CD4-positive, CD25-positive, alpha-beta regulatory T cell (primary cell): ENCODE measurements around the gene G3BP2. TPM values are rescaled to one million over a fixed set of nuclear protein-coding genes. Genes with fewer than 3 reads are reported as not detected.
A peak's percentile ranks its signal among the peaks of the same experiment; 100 is the strongest.

Experiments used
- ATAC-seq, 2 donors: fragments of 150-1000 bp; cut with Tn5 transposase; one replicate each; pipeline ENCODE4 v1.10.0; 2021; ENCODE audit warnings: low read depth in 2 of 2, moderate number of reproducible peaks in 2 of 2, moderate library complexity in 1 of 2
- DNase-seq, 3 donors: peaks; one replicate each; pipeline versions ENCODE4 v3.0.0 to v3.0.0-alpha.2; 2012 to 2022; ENCODE audit warnings: mixed read lengths in 1 of 3
- H3K27ac ChIP-seq: one replicate; pipeline ENCODE4 v1.7.0; 2013; ENCODE audit warnings: mild to moderate bottlenecking, low read length; ENCODE audit not compliant: insufficient read depth, poor library complexity, severe bottlenecking
- H3K27me3 ChIP-seq: one replicate; pipeline ENCODE4 v1.7.0; 2013; ENCODE audit warnings: low read length; ENCODE audit not compliant: control insufficient read depth, insufficient read depth
- H3K36me3 ChIP-seq: one replicate; pipeline ENCODE4 v1.7.0; 2013; ENCODE audit warnings: mild to moderate bottlenecking, low read length, moderate library complexity; ENCODE audit not compliant: control insufficient read depth, insufficient read depth
- H3K4me1 ChIP-seq: 2 replicates; pipeline ENCODE4 v1.7.0; 2013; ENCODE audit warnings: mild to moderate bottlenecking, low read length; ENCODE audit not compliant: insufficient read depth, control insufficient read depth, poor library complexity, severe bottlenecking
- H3K4me3 ChIP-seq: one replicate; pipeline ENCODE4 v1.7.0; 2013; ENCODE audit warnings: low read depth, mild to moderate bottlenecking, low read length, moderate library complexity
- H3K9me3 ChIP-seq, 2 experiments: 1 replicate in 1 of 2; 2 replicates in 1 of 2; pipeline ENCODE4 v1.7.0; 2013; ENCODE audit warnings: low read length in 2 of 2, mild to moderate bottlenecking in 1 of 2, moderate library complexity in 1 of 2; ENCODE audit not compliant: control insufficient read depth in 2 of 2
- H3K27ac Mint-ChIP-seq, 3 donors: one replicate each; pipeline ENCODE4 v1.8.0; 2020 to 2022; ENCODE audit warnings: mild to moderate bottlenecking in 3 of 3, mixed read lengths in 3 of 3, moderate library complexity in 2 of 3
- H3K27me3 Mint-ChIP-seq: one replicate; pipeline ENCODE4 v1.8.0; 2022; ENCODE audit warnings: mild to moderate bottlenecking, mixed read lengths
- H3K36me3 Mint-ChIP-seq: one replicate; pipeline ENCODE4 v1.8.0; 2020; ENCODE audit warnings: mixed read lengths
- H3K4me1 Mint-ChIP-seq, 4 donors: one replicate each; pipeline ENCODE4 v1.8.0; 2020 to 2022; ENCODE audit warnings: mixed read lengths in 4 of 4, mild to moderate bottlenecking in 1 of 4
- H3K4me3 Mint-ChIP-seq, 4 donors: one replicate each; pipeline ENCODE4 v1.8.0; 2020 to 2022; ENCODE audit warnings: mild to moderate bottlenecking in 4 of 4, mixed read lengths in 4 of 4, moderate library complexity in 3 of 4
- H3K9me3 Mint-ChIP-seq, 7 donors: one replicate each; pipeline ENCODE4 v1.8.0; 2020 to 2022; ENCODE audit warnings: mixed read lengths in 7 of 7, mild to moderate bottlenecking in 3 of 7, moderate library complexity in 2 of 7
- polyA plus RNA-seq, 4 donors: library from polyadenylated mRNA; unstranded; fragments of 300-500 nt; fragmentation: Illumina TruSeq; gene quantifications; one replicate each; pipeline ENCODE4 v1.2.3, GENCODE V29; 2021
- total RNA-seq: library from RNA; stranded (reverse); gene quantifications from one replicate; pipeline ENCODE4 v1.2.3, GENCODE V29; 2022

Gene G3BP2
- total and polyA plus RNA-seq, 5 donors from 2014 or later = 101 to 300 (median 122) TPM

- no peak for DNase-seq
Measured at GRCh38 chr4:75714011-75714410, 40.8 kb upstream of the G3BP2 start.

GRCh38 chr4:75710246-75710645 is 37.0 kb upstream of the G3BP2 start:
- ATAC-seq (no peak), DNase-seq (no peak)
- Histone ChIP-seq H3K27me3 (no peaks in the 10 kb centered on the region), H3K9me3 (no peaks in the 10 kb centered on the region), H3K27ac (no peak overlapping the region), H3K4me3 (no peak overlapping the region), H3K36me3 (no peaks in the 10 kb centered on the region), H3K4me1 (no peaks in the 10 kb centered on the region)
- Mint-ChIP-seq H3K9me3 (no peaks in the 10 kb centered on the region), H3K27ac (peak overlapping the region in 1 of 3 donors; percentile 57), H3K27me3 (no peaks in the 10 kb centered on the region), H3K4me3 (no peak overlapping the region), H3K36me3 (no peaks in the 10 kb centered on the region), H3K4me1 (peaks cover 5 to 16% (median 10%) of the 10 kb centered on the region in 4 donors)

More at GRCh38 chr4:75714011-75714410, 40.8 kb upstream of the G3BP2 start:
- no peak overlapping the region for H3K27ac Mint-ChIP-seq
- no peaks in the 10 kb centered on the region for H3K27me3 Mint-ChIP-seq
- H3K4me1 ChIP-seq = no peaks in the 10 kb centered on the region
- no peak overlapping the region for H3K4me3 ChIP-seq
- H3K27me3 ChIP-seq = no peaks in the 10 kb centered on the region
- H3K4me3 Mint-ChIP-seq = no peak overlapping the region
- ATAC-seq = no peak
- H3K27ac ChIP-seq = no peak overlapping the region
- no peaks in the 10 kb centered on the region for H3K36me3 ChIP-seq
- peaks cover 11% of the 10 kb centered on the region for H3K36me3 Mint-ChIP-seq
- H3K4me1 Mint-ChIP-seq = peaks cover 5 to 17% (median 11%) of the 10 kb centered on the region in 4 donors
- no peaks in the 10 kb centered on the region for H3K9me3 Mint-ChIP-seq
- no peaks in the 10 kb centered on the region for H3K9me3 ChIP-seq

DNA sequence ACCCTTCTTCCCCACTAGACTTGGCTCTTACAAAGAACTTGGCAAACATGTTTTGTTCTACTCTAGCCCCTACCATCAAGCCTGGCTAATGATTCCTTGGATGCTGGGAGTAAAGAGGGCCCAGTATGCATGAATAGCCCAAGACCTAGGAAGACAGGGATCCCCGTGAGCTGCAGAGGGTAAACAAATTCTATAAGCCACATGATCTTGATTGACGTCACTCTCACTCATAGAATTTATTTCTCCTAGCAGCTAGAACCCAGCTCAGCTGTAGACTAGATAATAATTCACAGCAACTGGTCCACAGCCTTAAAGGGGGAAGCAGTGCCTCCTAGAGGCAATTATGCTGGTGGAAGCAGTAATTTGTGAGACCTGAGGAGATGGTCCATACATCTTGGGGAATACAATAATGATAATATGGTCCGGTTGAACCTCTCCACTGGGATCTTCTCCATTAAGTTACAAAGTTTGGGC is 35.0 kb upstream of the G3BP2 start:
- H3K36me3 Mint-ChIP-seq = no peaks in the 10 kb centered on the region
- Histone ChIP-seq H3K36me3 (no peaks in the 10 kb centered on the region), H3K9me3 (no peaks in the 10 kb centered on the region), H3K27ac (no peak overlapping the region), H3K4me3 (no peak overlapping the region), H3K4me1 (no peaks in the 10 kb centered on the region), H3K27me3 (no peaks in the 10 kb centered on the region)
- H3K27me3 Mint-ChIP-seq = no peaks in the 10 kb centered on the region
- ATAC-seq (peak; percentile 80 to 85), DNase-seq (peak in 2 of 3 donors; percentile 42 to 70)
- H3K4me1 Mint-ChIP-seq = peaks cover 2 to 10% (median 7%) of the 10 kb centered on the region in 4 donors
- no peaks in the 10 kb centered on the region for H3K9me3 Mint-ChIP-seq
- H3K27ac Mint-ChIP-seq = peak overlapping the region in 1 of 3 donors; percentile 38
- H3K4me3 Mint-ChIP-seq = no peak overlapping the region

DNA sequence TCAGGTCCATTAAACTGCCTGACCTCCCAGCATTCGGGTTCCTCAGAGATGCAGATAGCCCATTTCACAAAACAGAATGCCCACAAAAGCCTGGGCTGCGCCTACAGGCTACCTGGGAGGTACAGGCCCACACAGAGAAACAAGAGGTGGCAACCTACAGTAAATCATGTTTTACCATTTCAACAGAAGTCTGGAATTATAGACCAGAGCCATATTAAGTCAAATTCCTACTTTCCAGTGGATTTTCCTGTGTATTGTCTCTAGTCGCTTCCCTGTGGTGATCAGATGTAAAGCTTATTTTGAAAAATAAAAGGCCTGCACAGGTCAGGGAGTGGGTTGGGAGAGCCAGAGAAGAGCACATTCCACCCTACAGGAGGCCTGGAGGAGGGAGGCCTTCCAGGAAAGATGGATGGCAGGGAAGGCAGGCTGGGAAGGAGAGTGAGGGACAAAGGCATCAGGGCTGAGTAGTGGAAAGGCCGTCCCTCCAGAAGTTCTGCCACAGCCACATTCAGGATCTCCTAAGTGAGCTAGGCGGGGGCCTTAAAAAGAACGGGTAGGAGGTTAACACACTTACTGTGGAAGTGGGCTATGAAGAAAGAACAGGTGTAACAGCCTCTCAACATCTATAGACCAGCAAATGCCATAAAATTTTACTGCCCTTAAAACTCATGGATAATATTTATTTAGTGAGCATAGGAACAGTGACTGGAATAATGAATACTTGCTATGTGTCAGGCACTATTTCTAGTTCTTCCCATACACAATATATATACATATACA is 32.2 kb upstream of the G3BP2 start:
- Histone ChIP-seq H3K27me3 (no peaks in the 10 kb centered on the region), H3K4me1 (no peaks in the 10 kb centered on the region), H3K36me3 (no peaks in the 10 kb centered on the region), H3K9me3 (no peaks in the 10 kb centered on the region), H3K4me3 (no peak overlapping the region), H3K27ac (no peak overlapping the region)
- Mint-ChIP-seq H3K27me3 (no peaks in the 10 kb centered on the region), H3K27ac (no peak overlapping the region), H3K36me3 (no peaks in the 10 kb centered on the region), H3K4me1 (peaks cover 0 to 8% (median 4%) of the 10 kb centered on the region in 4 donors), H3K4me3 (no peak overlapping the region), H3K9me3 (no peaks in the 10 kb centered on the region)
- DNase-seq (no peak), ATAC-seq (no peak)

GRCh38 chr4:75702919-75703411 is 29.8 kb upstream of the G3BP2 start:
- H3K27me3 ChIP-seq = no peaks in the 10 kb centered on the region
- peaks cover 11 to 21% (median 16%) of the 10 kb centered on the region in 4 donors for H3K4me1 Mint-ChIP-seq
- H3K27ac Mint-ChIP-seq = peak overlapping the region in 1 of 3 donors; percentile 14
- H3K36me3 ChIP-seq = no peaks in the 10 kb centered on the region
- no peaks in the 10 kb centered on the region for H3K27me3 Mint-ChIP-seq
- no peaks in the 10 kb centered on the region for H3K9me3 ChIP-seq
- H3K9me3 Mint-ChIP-seq = no peaks in the 10 kb centered on the region
- H3K4me3 ChIP-seq = no peak overlapping the region
- no peak for DNase-seq
- peaks cover 14% of the 10 kb centered on the region for H3K4me1 ChIP-seq
- no peak overlapping the region for H3K4me3 Mint-ChIP-seq
- H3K36me3 Mint-ChIP-seq = no peaks in the 10 kb centered on the region
- ATAC-seq = no peak
- H3K27ac ChIP-seq = no peak overlapping the region

DNA sequence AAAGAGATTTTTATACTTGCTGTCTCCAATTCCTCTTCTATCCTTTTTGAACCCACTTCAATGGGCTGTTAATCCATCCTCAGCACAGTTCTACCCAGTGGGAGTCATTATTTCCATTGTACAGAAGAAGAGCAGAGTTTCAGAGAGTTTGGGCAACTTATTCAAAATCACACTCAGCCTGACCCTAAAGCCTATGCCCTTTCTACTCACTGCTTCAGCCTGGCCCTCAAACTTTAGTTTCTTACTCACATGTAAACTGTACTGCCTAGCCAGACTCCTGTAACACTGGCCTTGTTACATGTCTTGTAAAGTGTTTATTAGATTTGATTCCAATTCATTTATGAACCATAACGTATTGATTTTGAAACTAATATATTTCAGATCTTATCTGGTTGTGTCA is 26.1 kb upstream of the G3BP2 start:
- Mint-ChIP-seq H3K4me1 (peaks cover 12 to 39% (median 25%) of the 10 kb centered on the region in 4 donors), H3K4me3 (peak overlapping the region in 1 of 4 donors; percentile 14), H3K9me3 (no peaks in the 10 kb centered on the region), H3K36me3 (peaks cover 8% of the 10 kb centered on the region), H3K27ac (peak overlapping the region; percentile 65 to 74 (median 66)), H3K27me3 (no peaks in the 10 kb centered on the region)
- ATAC-seq = no peak
- H3K4me1 ChIP-seq = peaks cover 21% of the 10 kb centered on the region
- peak overlapping the region; percentile 37 for H3K27ac ChIP-seq
- no peaks in the 10 kb centered on the region for H3K9me3 ChIP-seq
- H3K36me3 ChIP-seq = no peaks in the 10 kb centered on the region
- H3K27me3 ChIP-seq = no peaks in the 10 kb centered on the region
- H3K4me3 ChIP-seq = peak overlapping the region; percentile 48
- peak in 1 of 3 donors; percentile 16 for DNase-seq

DNA sequence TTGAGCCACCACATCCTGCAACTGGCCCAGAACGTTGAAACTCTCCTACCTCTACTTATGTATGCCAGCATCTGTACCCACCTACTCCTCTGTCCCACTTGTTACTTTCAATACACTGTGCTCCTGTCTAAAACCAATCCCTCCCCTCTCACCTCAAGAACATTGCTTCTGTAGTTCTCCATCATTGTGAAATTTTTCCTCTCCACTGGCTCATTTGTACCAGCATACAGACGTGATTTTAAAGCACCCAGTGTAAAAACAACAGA is 25.7 kb upstream of the G3BP2 start:
- Mint-ChIP-seq H3K27me3 (no peaks in the 10 kb centered on the region), H3K4me3 (peak overlapping the region in 2 of 4 donors; percentile 11 to 14), H3K4me1 (peaks cover 15 to 39% (median 25%) of the 10 kb centered on the region in 4 donors), H3K27ac (peak overlapping the region; percentile 66 to 80 (median 74)), H3K9me3 (no peaks in the 10 kb centered on the region), H3K36me3 (peaks cover 11% of the 10 kb centered on the region)
- DNase-seq (peak in 1 of 3 donors; percentile 16), ATAC-seq (no peak)
- H3K27me3 ChIP-seq = no peaks in the 10 kb centered on the region
- peaks cover 21% of the 10 kb centered on the region for H3K4me1 ChIP-seq
- peak overlapping the region; percentile 37 for H3K27ac ChIP-seq
- H3K9me3 ChIP-seq = no peaks in the 10 kb centered on the region
- no peaks in the 10 kb centered on the region for H3K36me3 ChIP-seq
- H3K4me3 ChIP-seq = peak overlapping the region; percentile 48
